ENCODE measurements around the gene SLX1A. TPM values are rescaled to one million over a fixed set of nuclear protein-coding genes. Genes with fewer than 3 reads are reported as not detected.
"Not testable (repeated sequence)": the region's sequence is repeated elsewhere in the genome, so short reads cannot be mapped to it uniquely, and the experiment has no call there.

SLX1A gene
- total RNA-seq: 58.4 and 65.3 TPM in 2 replicates

DNA sequence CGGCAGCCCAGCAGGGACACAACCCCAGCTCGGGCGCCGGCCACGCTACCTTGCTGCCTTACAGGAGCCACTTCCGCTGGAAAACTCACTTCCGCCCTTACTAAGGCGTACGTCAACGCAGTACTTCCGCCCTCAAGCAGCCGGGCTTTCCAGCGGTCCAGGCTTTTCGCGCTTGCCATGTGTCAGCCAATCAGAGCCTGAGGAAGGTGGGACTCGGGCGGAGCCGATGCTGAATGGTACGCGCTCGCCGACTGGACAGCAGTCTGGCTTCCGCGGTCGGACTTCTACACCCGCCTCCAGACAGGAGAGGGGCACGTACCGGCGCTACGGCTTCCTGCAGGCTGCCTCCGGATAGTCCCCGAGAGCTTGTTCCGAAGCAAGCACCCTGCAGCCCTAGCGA lies at the start of gene SLX1A, which contains the start of gene BOLA2B:
Gene SLX1A (plus strand): TSS at position 261 of the 400 bp plus-strand sequence. CDS start 210 bp downstream, outside the sequence.
Gene BOLA2B (minus strand): TSS at position 52 of the 400 bp plus-strand sequence. CDS start 71 bp downstream, outside the sequence.
- H3K4me3 Mint-ChIP-seq (ENCODE audit: low read depth); H3K36me3 Mint-ChIP-seq (ENCODE audit: low read depth); intact Hi-C loops (cut with micrococcal nuclease); H3K4me1 Mint-ChIP-seq (ENCODE audit: low read depth); H3K9me3 Mint-ChIP-seq; H3K27me3 Mint-ChIP-seq (ENCODE audit: low read depth); H3K27ac Mint-ChIP-seq; DNase-seq (ENCODE audit: low spot score): not testable (repeated sequence)

DNA sequence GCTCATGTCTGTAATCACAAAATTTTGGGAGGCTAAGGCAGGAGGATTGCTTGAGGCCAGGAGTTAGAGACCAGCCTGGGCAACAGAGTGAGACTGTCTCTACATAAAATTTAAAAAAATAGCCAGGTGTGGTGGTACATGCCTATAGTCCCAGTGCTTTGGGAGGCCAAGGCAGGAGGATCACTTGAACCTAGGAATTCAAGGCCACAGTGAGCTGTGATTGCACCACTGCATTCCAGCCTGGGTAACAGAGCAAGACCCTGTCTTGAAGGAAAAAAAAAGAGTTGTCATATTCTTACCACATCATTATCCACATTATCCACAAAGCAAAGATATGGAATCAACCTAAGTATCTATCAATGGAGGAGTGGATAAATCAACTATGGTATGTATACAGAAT lies 49.7 kb upstream of the SLX1A start:
- H3K27me3 Mint-ChIP-seq (ENCODE audit: low read depth): no peaks in the 10 kb centered on the region
- H3K9me3 Mint-ChIP-seq: peaks cover 7% of the 10 kb centered on the region
- H3K4me1 Mint-ChIP-seq (ENCODE audit: low read depth): peaks cover 20% of the 10 kb centered on the region
- H3K4me3 Mint-ChIP-seq (ENCODE audit: low read depth): no peak overlapping the region
- no peaks in the 10 kb centered on the region for H3K36me3 Mint-ChIP-seq (ENCODE audit: low read depth)
- intact Hi-C loops (cut with micrococcal nuclease): no loop called here
- no peak for DNase-seq (ENCODE audit: low spot score)
- no peak overlapping the region for H3K27ac Mint-ChIP-seq

DNA sequence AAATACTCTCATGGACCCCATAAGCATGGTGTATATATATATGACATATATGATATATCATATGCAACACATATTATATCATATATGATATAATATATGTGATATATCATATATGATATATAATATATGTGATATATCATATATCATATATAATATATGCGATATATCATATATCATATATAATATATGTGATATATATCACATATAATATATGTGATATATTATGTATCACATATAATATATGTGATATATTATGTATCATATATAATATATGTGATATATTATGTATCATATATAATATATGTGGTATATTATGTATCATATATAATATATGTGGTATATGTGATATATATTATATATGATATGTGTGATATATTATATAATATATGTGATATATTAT lies 48.8 kb upstream of the SLX1A start:
- Mint-ChIP-seq H3K27ac (no peak overlapping the region), H3K4me1 (ENCODE audit: low read depth) (peaks cover 14% of the 10 kb centered on the region), H3K4me3 (ENCODE audit: low read depth) (no peak overlapping the region), H3K36me3 (ENCODE audit: low read depth) (peaks cover 6% of the 10 kb centered on the region), H3K9me3 (peaks cover 14% of the 10 kb centered on the region), H3K27me3 (ENCODE audit: low read depth) (no peaks in the 10 kb centered on the region)
- DNase-seq (ENCODE audit: low spot score): no peak
- intact Hi-C loops (cut with micrococcal nuclease): no loop called here

DNA sequence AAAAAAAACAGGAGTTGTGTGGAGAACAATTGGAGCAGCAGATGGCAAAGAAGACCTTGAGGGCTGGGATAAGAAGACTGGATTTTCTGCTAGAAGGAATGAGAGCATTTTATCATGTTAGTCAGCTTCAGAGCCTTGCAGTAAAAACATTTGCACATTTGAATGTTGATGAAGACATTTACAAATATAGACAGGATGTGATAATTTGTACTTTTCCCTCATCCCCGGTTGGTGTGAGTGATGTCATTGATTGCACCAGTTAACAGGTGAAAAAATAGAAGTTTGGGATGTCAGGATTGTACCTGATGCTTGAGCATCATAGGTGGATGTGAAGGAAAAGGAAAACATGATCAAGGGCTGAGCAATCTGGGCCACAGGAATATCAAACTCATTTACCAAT lies 48.0 kb upstream of the SLX1A start:
- intact Hi-C loops (cut with micrococcal nuclease): no loop called here
- H3K36me3 Mint-ChIP-seq (ENCODE audit: low read depth): peaks cover 6% of the 10 kb centered on the region
- peaks cover 14% of the 10 kb centered on the region for H3K9me3 Mint-ChIP-seq
- no peak overlapping the region for H3K4me3 Mint-ChIP-seq (ENCODE audit: low read depth)
- no peaks in the 10 kb centered on the region for H3K27me3 Mint-ChIP-seq (ENCODE audit: low read depth)
- peaks cover 12% of the 10 kb centered on the region for H3K4me1 Mint-ChIP-seq (ENCODE audit: low read depth)
- H3K27ac Mint-ChIP-seq: no peak overlapping the region
- DNase-seq (ENCODE audit: low spot score): no peak

DNA sequence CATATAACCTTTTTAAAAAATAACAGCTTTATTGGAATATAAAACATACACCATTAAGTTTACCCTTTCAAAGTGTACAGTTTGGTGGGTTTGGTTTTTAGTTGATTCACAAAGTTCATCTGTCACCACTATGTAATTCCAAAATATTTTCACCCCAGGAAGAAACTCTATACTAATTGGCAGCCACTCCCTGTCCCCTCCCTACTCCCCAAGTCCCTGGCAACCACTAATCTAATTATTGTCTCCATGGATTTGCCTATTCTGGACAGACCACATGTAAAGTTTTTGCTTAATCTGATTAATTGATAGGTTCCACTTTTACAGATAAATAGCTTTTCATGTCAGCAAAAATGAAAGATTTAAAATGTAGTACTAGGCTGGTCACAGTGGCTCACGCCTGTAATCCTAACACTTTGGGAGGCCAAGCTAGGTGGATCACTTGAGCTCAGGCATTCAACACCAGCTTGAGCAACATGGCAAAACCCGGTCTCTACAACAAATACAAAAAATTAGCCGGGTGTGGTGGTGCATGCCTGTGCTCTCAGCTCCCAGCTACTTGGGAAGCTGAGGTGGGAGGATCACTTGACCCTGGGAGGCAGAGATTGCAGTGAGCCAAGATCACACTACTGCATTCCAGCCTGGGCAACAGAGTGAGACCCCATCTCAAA lies 45.7 kb upstream of the SLX1A start:
- DNase-seq (ENCODE audit: low spot score): no peak
- peaks cover 14% of the 10 kb centered on the region for H3K9me3 Mint-ChIP-seq
- H3K4me3 Mint-ChIP-seq (ENCODE audit: low read depth): no peak overlapping the region
- no peak overlapping the region for H3K27ac Mint-ChIP-seq
- H3K4me1 Mint-ChIP-seq (ENCODE audit: low read depth): peaks cover 7% of the 10 kb centered on the region
- intact Hi-C loops (cut with micrococcal nuclease): no loop called here
- H3K36me3 Mint-ChIP-seq (ENCODE audit: low read depth): peaks cover 6% of the 10 kb centered on the region
- H3K27me3 Mint-ChIP-seq (ENCODE audit: low read depth): no peaks in the 10 kb centered on the region

DNA sequence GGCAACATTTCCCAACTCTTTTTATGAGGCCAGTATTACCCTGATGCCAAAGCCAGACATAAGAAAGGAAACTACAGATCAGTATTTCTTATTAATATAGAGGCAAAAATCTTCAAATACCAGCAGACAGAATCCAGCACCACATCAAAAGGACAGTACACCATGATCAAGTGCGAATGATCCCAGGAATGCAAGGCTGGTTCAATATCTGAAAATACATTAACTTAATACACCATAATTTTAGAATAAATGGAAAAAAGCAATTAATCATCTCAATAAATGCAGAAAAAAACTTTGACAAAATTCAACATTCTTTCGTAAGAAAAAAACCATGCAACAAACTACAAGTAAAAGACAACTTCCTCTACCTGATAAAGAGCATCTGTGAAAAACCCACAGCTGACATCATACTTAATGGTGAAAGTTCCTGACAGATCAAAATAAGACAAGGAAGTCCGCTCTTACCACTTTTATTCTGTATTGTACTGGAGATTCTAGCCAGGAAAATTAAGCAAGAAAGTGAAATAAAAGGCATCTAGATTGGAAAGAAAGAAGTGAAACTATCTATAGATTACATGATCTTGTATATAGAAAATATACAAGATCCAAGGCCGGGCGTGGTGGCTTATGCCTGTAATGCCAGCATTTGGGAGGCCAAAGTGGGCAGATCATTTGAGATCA lies 44.3 kb upstream of the SLX1A start:
- no peak overlapping the region for H3K4me3 Mint-ChIP-seq (ENCODE audit: low read depth)
- peaks cover 14% of the 10 kb centered on the region for H3K9me3 Mint-ChIP-seq
- DNase-seq (ENCODE audit: low spot score): no peak
- intact Hi-C loops (cut with micrococcal nuclease): no loop called here
- no peaks in the 10 kb centered on the region for H3K27me3 Mint-ChIP-seq (ENCODE audit: low read depth)
- no peak overlapping the region for H3K27ac Mint-ChIP-seq
- H3K36me3 Mint-ChIP-seq (ENCODE audit: low read depth): peaks cover 6% of the 10 kb centered on the region
- peaks cover 3% of the 10 kb centered on the region for H3K4me1 Mint-ChIP-seq (ENCODE audit: low read depth)

DNA sequence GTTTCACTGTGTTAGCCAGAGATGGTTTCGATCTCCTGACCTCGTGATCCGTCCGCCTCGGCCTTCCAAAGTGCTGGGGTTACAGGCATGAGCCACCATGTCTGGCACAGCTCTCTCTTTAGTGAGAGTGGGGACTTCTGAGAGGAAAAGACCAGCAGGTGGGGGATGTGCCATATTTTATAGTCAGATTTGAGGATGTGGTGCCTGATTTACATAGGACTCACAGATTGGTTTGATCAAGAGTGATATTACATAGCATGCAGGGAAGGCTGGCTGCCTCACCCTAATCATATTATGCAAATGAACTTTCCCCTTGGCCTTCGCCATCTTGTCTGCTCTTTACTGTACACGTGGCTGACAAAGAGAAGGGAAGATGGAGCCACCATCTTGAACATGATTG lies 42.6 kb upstream of the SLX1A start:
- no peak overlapping the region for H3K27ac Mint-ChIP-seq
- H3K36me3 Mint-ChIP-seq (ENCODE audit: low read depth): peaks cover 6% of the 10 kb centered on the region
- peaks cover 14% of the 10 kb centered on the region for H3K9me3 Mint-ChIP-seq
- no peaks in the 10 kb centered on the region for H3K4me1 Mint-ChIP-seq (ENCODE audit: low read depth)
- H3K4me3 Mint-ChIP-seq (ENCODE audit: low read depth): no peak overlapping the region
- DNase-seq (ENCODE audit: low spot score): no peak
- no peaks in the 10 kb centered on the region for H3K27me3 Mint-ChIP-seq (ENCODE audit: low read depth)
- intact Hi-C loops (cut with micrococcal nuclease): no loop called here

DNA sequence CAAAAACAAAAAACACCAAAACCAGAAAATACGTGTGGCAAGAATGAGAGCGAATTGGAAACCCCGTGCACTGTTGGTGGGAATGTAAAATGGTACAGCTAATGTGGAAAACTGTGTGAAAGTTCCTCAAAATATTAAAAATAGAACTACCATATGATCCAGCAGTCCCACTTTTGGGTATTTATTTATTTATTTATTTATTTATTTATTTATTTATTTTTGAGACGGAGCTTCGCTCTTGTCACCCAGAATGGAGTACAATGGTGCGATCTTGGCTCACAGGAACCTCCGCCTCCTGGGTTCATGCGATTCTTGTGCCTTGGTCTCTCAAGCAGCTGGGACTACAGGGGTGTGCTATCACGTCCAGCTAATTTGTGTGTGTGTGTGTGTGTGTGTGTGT lies 41.2 kb upstream of the SLX1A start:
- Mint-ChIP-seq H3K27ac (no peak overlapping the region), H3K4me3 (ENCODE audit: low read depth) (no peak overlapping the region), H3K4me1 (ENCODE audit: low read depth) (no peaks in the 10 kb centered on the region)

DNA sequence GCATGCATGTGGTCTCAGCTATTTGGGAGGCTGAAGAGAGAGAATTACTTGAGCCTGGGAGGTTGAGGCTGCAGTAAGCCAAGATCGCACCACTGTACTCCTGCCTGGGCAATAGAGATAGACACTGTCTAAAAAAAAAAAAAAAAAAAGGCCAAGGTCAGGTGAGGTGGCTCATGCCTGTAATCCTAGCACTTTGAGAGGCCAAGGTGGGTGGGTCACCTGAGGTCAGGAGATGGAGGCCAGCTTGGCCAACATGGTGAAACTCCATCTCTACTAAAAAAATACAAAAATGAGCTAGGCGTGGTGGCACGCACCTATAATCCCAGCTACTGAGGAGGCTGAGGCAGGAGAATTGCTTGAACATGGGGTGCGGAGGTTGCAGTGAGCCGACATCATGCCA lies 38.5 kb upstream of the SLX1A start:
- no peaks in the 10 kb centered on the region for H3K27me3 Mint-ChIP-seq (ENCODE audit: low read depth)
- H3K9me3 Mint-ChIP-seq: no peaks in the 10 kb centered on the region
- no peak for DNase-seq (ENCODE audit: low spot score)
- no peaks in the 10 kb centered on the region for H3K4me1 Mint-ChIP-seq (ENCODE audit: low read depth)
- H3K27ac Mint-ChIP-seq: no peak overlapping the region
- no peak overlapping the region for H3K4me3 Mint-ChIP-seq (ENCODE audit: low read depth)
- intact Hi-C loops (cut with micrococcal nuclease): no loop called here
- H3K36me3 Mint-ChIP-seq (ENCODE audit: low read depth): no peaks in the 10 kb centered on the region

More for the DNA sequence above, 41.2 kb upstream of the SLX1A start:
- peaks cover 6% of the 10 kb centered on the region for H3K36me3 Mint-ChIP-seq (ENCODE audit: low read depth)
- DNase-seq (ENCODE audit: low spot score): no peak
- H3K27me3 Mint-ChIP-seq (ENCODE audit: low read depth): no peaks in the 10 kb centered on the region
- peaks cover 14% of the 10 kb centered on the region for H3K9me3 Mint-ChIP-seq
- intact Hi-C loops (cut with micrococcal nuclease): no loop called here

DNA sequence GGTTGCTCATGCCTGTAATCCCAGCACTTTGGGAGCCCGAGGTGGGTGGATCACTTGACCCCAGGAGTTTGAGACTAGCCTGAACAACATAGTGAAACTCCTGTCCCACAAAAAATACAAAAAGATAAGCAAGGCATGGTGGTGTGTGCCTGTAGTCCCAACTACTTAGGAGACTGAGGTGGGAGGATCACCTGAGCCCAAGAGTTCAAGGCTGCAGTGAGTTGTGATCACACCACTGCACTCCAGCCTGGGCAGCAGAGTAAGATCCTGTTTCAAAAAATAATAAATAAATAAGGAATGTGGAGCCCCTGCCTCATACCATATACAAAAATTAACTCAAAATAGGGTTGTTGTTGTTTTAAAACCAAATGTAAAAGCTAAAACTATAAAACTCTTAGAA lies 36.5 kb upstream of the SLX1A start:
- DNase-seq (ENCODE audit: low spot score): no peak
- no peaks in the 10 kb centered on the region for H3K36me3 Mint-ChIP-seq (ENCODE audit: low read depth)
- intact Hi-C loops (cut with micrococcal nuclease): no loop called here
- no peaks in the 10 kb centered on the region for H3K9me3 Mint-ChIP-seq
- no peaks in the 10 kb centered on the region for H3K4me1 Mint-ChIP-seq (ENCODE audit: low read depth)
- no peak overlapping the region for H3K4me3 Mint-ChIP-seq (ENCODE audit: low read depth)
- no peaks in the 10 kb centered on the region for H3K27me3 Mint-ChIP-seq (ENCODE audit: low read depth)
- no peak overlapping the region for H3K27ac Mint-ChIP-seq

DNA sequence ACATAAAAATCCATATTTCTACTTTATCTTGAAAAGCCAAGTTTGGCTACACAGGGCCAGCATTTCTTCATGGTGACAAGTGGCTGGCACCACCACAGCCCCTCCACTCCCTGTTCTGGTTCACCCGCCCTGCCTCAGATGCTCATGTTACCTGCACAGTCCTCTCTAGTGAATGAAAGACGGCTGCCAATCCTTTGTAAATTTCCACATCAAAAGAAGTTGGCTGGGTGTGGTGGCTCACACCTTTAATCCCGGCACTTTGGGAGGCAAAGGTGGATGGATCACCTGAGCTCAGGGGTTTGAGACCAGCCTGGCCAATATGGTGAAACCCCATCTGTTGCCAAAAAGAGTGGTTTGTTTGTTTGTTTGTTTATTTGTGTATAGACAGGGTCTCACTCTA lies 30.1 kb upstream of the SLX1A start:
- Mint-ChIP-seq H3K9me3 (no peaks in the 10 kb centered on the region), H3K27ac (no peak overlapping the region), H3K27me3 (ENCODE audit: low read depth) (no peaks in the 10 kb centered on the region), H3K36me3 (ENCODE audit: low read depth) (no peaks in the 10 kb centered on the region), H3K4me3 (ENCODE audit: low read depth) (no peak overlapping the region), H3K4me1 (ENCODE audit: low read depth) (peaks cover 20% of the 10 kb centered on the region)
- intact Hi-C loops (cut with micrococcal nuclease): no loop called here
- DNase-seq (ENCODE audit: low spot score): no peak

DNA sequence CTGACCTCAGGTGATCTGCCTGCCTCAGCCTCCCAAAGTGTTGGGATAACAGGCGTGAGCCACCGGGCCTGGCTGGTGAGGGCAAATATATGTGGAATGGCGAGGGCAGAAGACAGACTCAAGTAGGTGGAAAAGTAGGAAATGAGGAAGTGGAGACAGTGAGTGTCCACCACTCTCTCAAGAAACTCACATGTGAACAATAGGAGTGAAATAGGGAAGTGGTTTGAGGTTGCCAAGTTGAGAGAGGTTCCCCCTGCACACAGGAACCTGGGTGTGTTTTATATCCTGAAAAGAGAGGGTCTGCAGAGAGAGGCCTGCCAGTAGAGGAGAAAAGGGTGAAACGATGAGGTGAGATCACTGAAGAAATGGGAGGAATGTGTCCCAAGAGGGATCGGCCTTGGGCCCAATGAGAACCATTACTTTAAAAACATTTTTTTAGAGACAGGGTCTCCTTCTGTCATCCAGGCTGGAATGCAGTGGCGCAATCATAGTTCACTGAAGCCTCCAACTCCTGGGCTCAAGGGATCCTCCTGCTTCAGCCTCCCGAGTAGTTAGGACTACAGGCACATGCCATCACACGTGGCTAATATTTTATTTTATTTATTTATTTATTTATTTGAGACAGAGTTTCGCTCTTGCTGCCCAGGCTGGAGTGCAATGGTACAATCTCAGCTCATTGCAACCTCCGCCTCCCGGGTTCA lies 27.3 kb upstream of the SLX1A start:
- intact Hi-C loops (cut with micrococcal nuclease): no loop called here
- Mint-ChIP-seq H3K9me3 (no peaks in the 10 kb centered on the region), H3K36me3 (ENCODE audit: low read depth) (no peaks in the 10 kb centered on the region), H3K27me3 (ENCODE audit: low read depth) (no peaks in the 10 kb centered on the region), H3K4me3 (ENCODE audit: low read depth) (no peak overlapping the region), H3K4me1 (ENCODE audit: low read depth) (peaks cover 20% of the 10 kb centered on the region), H3K27ac (peak overlapping the region; percentile 15)
- DNase-seq (ENCODE audit: low spot score): no peak

DNA sequence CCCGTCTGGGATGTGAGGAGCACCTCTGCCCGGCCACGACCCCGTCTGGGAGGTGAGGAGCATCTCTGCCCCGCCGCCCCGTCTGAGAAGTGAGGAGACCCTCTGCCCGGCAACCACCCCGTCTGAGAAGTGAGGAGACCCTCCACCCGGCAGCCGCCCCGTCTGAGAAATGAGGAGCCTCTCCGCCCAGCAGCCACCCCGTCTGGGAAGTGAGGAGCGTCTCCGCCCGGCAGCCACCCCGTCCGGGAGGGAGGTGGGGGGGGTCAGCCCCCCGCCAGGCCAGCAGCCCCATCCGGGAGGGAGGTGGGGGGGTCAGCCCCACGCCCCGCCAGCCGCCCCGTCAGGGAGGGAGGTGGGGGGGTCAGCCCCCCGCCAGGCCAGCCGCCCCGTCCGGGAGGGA lies 24.9 kb upstream of the SLX1A start:
- H3K27ac Mint-ChIP-seq; H3K27me3 Mint-ChIP-seq (ENCODE audit: low read depth); H3K36me3 Mint-ChIP-seq (ENCODE audit: low read depth); DNase-seq (ENCODE audit: low spot score); H3K4me3 Mint-ChIP-seq (ENCODE audit: low read depth); intact Hi-C loops (cut with micrococcal nuclease); H3K9me3 Mint-ChIP-seq: not testable (repeated sequence)
- H3K4me1 Mint-ChIP-seq (ENCODE audit: low read depth): peaks cover 17% of the 10 kb centered on the region
